ENCODE data around the gene EHD4.

EHD4 gene

DNA sequence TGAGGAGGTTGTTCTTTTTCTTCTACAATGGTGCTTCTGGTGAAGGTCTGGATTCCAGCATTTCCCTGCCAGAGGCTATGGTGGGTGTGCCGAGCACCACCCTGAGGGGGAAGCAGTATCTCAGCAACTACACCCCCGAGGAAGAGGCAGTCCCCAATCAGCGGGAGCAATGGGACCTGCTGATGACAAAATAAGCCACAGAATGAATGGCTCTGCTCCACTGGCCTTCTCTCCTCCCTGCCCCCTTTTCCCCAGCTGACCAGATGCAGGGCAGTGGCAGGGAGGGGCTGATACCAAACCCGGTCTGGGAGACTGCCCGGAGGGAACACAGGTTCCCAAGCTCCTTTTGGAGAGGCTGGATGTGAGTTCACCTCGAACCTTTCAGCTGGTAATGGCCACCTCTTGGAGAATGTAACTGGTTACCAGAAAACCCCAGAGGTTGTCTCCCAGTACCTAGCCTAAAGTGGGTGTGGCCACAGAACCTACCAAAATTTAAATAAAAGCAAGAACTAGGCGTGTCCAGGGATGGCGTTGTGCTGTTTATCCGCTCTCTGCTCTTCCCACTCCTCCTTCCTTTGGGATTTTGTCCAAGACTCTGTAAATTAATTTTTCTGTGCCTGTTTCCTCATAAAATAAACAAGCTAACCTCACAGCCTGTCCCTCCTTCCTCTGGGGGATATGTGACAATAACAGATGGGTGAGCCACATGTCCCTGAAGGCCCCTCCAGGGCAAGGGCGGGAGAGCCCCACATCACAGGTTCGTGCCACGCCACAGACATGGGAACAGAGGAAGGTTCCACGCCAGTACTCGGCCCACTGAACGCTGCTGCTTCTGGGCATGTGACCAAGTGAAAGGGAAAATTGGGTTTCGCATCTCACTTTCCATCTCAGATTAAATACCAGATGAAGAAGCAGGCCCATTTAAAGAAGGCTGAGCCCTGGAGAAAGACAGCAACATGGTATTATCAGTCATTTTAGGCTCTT is 43.4 kb downstream of the EHD4 start:
- Histone ChIP-seq H3K27ac (ENCODE audit: low read length) (no peak overlapping the region), H3K4me3 (ENCODE audit: low read length) (no peak overlapping the region), H3K9ac (ENCODE audit: low read length) (no peak overlapping the region)

DNA sequence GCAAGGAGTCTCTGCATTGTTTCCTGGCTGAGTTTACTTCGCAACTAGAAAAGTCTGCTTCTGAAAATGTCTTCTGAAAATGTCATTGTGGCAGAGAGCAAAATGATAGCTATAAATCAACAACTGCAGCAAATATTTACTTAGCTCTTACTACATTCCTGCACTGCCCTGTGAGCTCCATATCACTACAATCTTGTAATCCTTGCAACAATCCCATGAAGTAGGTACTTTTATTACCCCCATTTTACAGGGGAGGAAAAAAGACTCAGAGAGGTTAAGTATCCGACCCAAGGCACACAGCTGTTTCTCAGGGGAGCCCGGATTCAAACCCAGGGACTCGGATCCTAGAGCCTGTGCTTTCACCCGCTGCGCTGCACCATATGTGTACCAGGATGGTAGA is 44.3 kb downstream of the EHD4 start:
- Histone ChIP-seq H3K36me3 (ENCODE audit: control insufficient read depth, low read depth, low read length) (no peaks in the 10 kb centered on the region), H3K9ac (ENCODE audit: low read length) (no peak overlapping the region), H3K27ac (ENCODE audit: low read length) (no peak overlapping the region), H3K9me3 (ENCODE audit: control insufficient read depth, low read depth, low read length) (no peaks in the 10 kb centered on the region), H3K27me3 (ENCODE audit: control insufficient read depth, insufficient read depth, low read length) (no peaks in the 10 kb centered on the region), H3K4me1 (ENCODE audit: control insufficient read depth, low read depth, low read length) (peaks cover under 1% of the 10 kb centered on the region), H3K4me3 (ENCODE audit: low read length) (no peak overlapping the region)

More for the DNA sequence above, 43.4 kb downstream of the EHD4 start:
- Histone ChIP-seq H3K9me3 (ENCODE audit: control insufficient read depth, low read depth, low read length) (no peaks in the 10 kb centered on the region), H3K4me1 (ENCODE audit: control insufficient read depth, low read depth, low read length) (peaks cover 6% of the 10 kb centered on the region), H3K27me3 (ENCODE audit: control insufficient read depth, insufficient read depth, low read length) (no peaks in the 10 kb centered on the region), H3K36me3 (ENCODE audit: control insufficient read depth, low read depth, low read length) (no peaks in the 10 kb centered on the region)

DNA sequence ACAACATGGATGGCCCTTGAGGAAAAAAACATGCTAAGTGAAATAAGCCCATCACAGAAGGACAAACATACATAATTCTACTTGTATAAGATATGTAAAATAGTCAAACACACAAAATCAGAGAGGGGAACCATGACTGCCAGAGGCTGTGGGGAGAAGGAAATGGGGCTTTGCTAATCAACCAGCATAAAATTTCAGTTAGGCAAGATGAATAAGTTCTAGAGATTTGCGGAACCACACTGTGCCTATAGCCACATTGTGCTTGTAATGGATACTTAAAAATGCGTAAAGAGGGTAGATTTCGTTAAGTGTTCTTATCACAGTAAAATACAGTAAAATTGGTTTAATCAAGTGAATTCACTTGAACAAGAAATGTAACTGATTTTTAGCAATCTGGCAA is 44.8 kb downstream of the EHD4 start:
- no peak overlapping the region for H3K9ac ChIP-seq (ENCODE audit: low read length)

DNA sequence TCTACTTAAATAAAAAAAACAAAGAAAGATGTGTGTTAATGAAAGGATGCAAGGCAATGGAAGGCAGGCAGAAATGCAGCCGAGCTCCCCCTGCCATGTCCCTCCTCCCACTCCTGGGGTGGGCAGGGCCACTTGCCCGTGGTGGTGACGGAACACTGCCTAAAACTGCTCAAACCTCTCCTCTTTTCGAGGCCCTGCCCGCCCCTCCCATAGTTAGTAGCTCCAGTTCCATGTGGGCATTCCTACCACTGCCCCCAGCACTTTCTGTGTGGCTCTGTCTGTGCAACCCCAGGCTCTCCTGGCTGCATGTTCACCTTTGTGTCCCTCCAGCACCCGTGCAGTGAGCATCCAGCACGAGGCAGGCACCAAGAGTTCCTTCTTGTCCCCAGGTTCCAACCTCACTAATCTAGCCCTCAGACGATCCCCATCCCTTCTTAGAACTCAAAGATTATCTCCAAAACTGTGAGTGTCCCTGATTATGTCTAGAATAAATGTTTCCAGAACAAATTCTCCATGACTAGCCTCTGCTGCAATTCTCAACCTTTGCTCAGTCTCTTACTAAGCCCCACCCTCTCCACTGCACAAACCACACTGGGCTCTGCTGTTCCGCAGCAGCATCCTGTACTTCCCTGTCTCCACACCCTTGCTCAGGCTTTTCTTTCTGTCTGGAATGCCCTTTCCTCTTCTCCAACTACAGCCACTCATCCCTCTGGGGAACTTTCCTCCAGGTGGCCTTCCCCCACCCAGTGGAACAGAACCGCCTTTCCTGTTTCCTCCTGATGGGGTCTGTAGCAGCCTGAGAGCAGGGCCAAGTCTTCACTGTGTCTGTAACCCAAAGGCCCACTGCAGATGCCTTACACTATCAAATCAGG is 45.9 kb downstream of the EHD4 start:
- Histone ChIP-seq H3K4me1 (ENCODE audit: control insufficient read depth, low read depth, low read length) (no peaks in the 10 kb centered on the region), H3K9me3 (ENCODE audit: control insufficient read depth, low read depth, low read length) (no peaks in the 10 kb centered on the region), H3K9ac (ENCODE audit: low read length) (no peak overlapping the region), H3K27ac (ENCODE audit: low read length) (no peak overlapping the region), H3K4me3 (ENCODE audit: low read length) (no peak overlapping the region), H3K36me3 (ENCODE audit: control insufficient read depth, low read depth, low read length) (no peaks in the 10 kb centered on the region), H3K27me3 (ENCODE audit: control insufficient read depth, insufficient read depth, low read length) (no peaks in the 10 kb centered on the region)

More for the DNA sequence above, 44.8 kb downstream of the EHD4 start:
- no peak overlapping the region for H3K4me3 ChIP-seq (ENCODE audit: low read length)
- H3K27ac ChIP-seq (ENCODE audit: low read length), result no peak overlapping the region
- no peaks in the 10 kb centered on the region for H3K27me3 ChIP-seq (ENCODE audit: control insufficient read depth, insufficient read depth, low read length)
- H3K36me3 ChIP-seq (ENCODE audit: control insufficient read depth, low read depth, low read length), result no peaks in the 10 kb centered on the region
- H3K4me1 ChIP-seq (ENCODE audit: control insufficient read depth, low read depth, low read length), result no peaks in the 10 kb centered on the region
- no peaks in the 10 kb centered on the region for H3K9me3 ChIP-seq (ENCODE audit: control insufficient read depth, low read depth, low read length)

DNA sequence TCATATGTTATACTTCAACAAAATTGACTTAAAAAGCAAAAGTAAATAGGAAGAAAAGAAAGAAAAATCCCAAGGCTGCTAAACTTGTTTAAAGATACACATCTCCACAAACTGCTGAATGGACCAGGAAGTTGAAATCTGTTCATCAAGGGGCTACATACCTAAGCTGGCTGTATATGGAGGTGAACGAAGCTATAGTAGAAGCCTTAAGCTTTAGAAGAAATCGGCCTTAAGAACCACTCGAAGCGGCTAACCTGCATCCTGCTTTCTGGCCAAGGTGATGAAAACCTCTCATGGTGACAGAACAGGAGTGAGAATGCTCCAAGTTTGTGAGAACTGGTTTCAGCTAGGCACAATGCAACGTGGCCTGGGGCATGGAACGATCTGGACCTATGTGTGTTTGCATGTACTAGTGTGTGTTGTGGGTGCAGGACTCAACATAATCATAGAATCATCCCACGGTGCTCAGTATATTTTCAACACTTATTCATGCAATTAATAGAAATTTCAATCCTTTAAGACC is 47.2 kb downstream of the EHD4 start:
- no peaks in the 10 kb centered on the region for H3K9me3 ChIP-seq (ENCODE audit: control insufficient read depth, low read depth, low read length)
- no peaks in the 10 kb centered on the region for H3K4me1 ChIP-seq (ENCODE audit: control insufficient read depth, low read depth, low read length)
- no peaks in the 10 kb centered on the region for H3K36me3 ChIP-seq (ENCODE audit: control insufficient read depth, low read depth, low read length)
- no peaks in the 10 kb centered on the region for H3K27me3 ChIP-seq (ENCODE audit: control insufficient read depth, insufficient read depth, low read length)
- no peak overlapping the region for H3K4me3 ChIP-seq (ENCODE audit: low read length)
- H3K9ac ChIP-seq (ENCODE audit: low read length), result no peak overlapping the region
- no peak overlapping the region for H3K27ac ChIP-seq (ENCODE audit: low read length)

DNA sequence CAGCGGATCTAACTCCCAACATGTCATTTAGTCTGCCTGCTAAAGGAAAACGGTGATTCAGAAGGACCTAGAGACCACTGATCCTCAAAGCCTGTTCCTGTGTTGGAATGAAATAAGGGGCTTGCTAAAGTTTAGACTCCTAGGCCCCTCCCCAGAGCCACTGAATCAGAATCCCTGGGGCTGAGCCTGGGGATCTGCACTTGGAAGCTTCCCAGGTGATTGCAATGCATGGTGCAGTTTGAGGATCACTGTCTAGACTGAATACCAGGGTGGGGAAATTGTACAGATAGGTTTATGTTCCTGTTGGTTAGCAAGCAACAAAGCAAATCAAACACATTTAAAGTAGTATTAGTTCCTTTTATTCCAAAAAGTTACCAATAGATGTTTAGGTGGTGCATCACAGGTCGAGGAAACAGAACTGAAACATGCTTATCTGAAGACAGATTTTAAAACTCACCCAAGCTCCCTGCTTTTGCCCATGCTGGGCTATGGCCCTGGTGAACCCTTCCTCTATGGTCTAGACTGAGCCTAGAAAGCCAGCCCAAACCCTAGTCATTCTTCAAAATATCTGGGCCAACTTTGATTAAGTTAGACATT is 48.9 kb downstream of the EHD4 start:
- Histone ChIP-seq H3K9ac (ENCODE audit: low read length) (no peak overlapping the region), H3K27ac (ENCODE audit: low read length) (no peak overlapping the region), H3K4me3 (ENCODE audit: low read length) (no peak overlapping the region), H3K27me3 (ENCODE audit: control insufficient read depth, insufficient read depth, low read length) (no peaks in the 10 kb centered on the region), H3K36me3 (ENCODE audit: control insufficient read depth, low read depth, low read length) (peaks cover 8% of the 10 kb centered on the region), H3K9me3 (ENCODE audit: control insufficient read depth, low read depth, low read length) (no peaks in the 10 kb centered on the region), H3K4me1 (ENCODE audit: control insufficient read depth, low read depth, low read length) (no peaks in the 10 kb centered on the region)

DNA sequence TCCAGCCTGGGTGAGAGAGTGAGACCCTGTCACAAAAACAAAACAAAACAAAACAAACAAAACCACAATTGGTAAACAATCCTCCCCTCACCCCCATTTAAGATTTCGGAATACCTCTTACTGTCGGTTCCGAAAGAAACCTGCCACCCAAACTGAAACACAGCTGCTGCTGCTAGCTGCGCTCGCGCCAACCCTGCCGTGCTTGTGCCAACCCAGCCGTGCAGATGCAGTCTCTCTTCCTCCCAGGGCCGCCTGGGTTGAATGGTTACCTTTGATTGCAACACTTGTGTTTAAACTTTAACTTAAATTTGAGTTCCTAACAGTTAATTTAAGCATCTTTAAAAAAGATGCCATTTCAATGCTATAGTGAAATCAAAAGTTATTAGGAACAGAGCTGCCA is 50.0 kb downstream of the EHD4 start:
- no peaks in the 10 kb centered on the region for H3K27me3 ChIP-seq (ENCODE audit: control insufficient read depth, insufficient read depth, low read length)
- H3K9ac ChIP-seq (ENCODE audit: low read length), result no peak overlapping the region
- H3K4me3 ChIP-seq (ENCODE audit: low read length), result no peak overlapping the region
- H3K36me3 ChIP-seq (ENCODE audit: control insufficient read depth, low read depth, low read length), result peaks cover 13% of the 10 kb centered on the region
- no peak overlapping the region for H3K27ac ChIP-seq (ENCODE audit: low read length)
- H3K4me1 ChIP-seq (ENCODE audit: control insufficient read depth, low read depth, low read length), result no peaks in the 10 kb centered on the region
- H3K9me3 ChIP-seq (ENCODE audit: control insufficient read depth, low read depth, low read length), result no peaks in the 10 kb centered on the region

DNA sequence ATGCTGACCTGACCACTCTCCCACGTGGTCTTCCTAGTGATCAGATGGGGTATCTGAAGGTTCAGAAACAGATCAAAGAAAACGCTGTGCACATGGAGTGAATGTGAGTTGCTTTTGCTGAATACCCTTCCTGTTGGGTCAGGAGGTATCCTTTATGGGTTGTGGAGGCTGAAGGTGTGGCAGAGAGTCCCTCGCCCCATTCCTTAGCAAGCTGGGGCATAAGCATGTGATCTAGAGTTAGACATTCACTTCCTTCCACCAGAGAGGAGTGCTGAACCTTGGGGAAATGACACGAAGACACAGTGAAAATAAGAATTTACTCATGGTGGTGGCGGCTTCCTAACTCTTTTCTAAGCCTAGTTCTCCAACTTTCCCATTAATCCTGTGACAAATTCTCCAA is 50.7 kb downstream of the EHD4 start:
- no peak overlapping the region for H3K4me3 ChIP-seq (ENCODE audit: low read length)
- no peaks in the 10 kb centered on the region for H3K27me3 ChIP-seq (ENCODE audit: control insufficient read depth, insufficient read depth, low read length)
- no peak overlapping the region for H3K27ac ChIP-seq (ENCODE audit: low read length)
- H3K4me1 ChIP-seq (ENCODE audit: control insufficient read depth, low read depth, low read length), result no peaks in the 10 kb centered on the region
- no peaks in the 10 kb centered on the region for H3K9me3 ChIP-seq (ENCODE audit: control insufficient read depth, low read depth, low read length)
- H3K36me3 ChIP-seq (ENCODE audit: control insufficient read depth, low read depth, low read length), result peaks cover 13% of the 10 kb centered on the region
- no peak overlapping the region for H3K9ac ChIP-seq (ENCODE audit: low read length)

DNA sequence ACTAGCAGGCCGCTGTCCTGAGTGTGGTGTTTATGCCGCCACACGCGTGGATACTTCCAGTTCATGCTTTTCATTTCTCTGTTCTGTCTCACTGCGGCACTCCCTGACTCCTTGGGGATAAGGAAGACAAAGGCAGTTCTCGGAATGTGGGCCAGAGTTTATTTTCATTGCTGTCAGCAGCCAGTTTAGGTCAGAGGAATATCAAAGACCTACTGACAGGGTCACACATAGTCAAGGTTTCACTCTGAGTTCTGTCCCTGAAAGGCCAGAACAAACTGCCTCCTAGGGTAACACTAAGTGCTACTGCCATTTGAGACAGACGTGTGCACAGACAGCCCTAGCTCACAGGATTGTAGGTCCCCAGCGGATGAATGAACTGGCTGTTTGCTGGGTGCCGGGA is 51.2 kb downstream of the EHD4 start:
- Histone ChIP-seq H3K27ac (ENCODE audit: low read length) (no peak overlapping the region), H3K27me3 (ENCODE audit: control insufficient read depth, insufficient read depth, low read length) (no peaks in the 10 kb centered on the region), H3K36me3 (ENCODE audit: control insufficient read depth, low read depth, low read length) (peaks cover 13% of the 10 kb centered on the region), H3K9me3 (ENCODE audit: control insufficient read depth, low read depth, low read length) (no peaks in the 10 kb centered on the region), H3K9ac (ENCODE audit: low read length) (no peak overlapping the region), H3K4me3 (ENCODE audit: low read length) (no peak overlapping the region), H3K4me1 (ENCODE audit: control insufficient read depth, low read depth, low read length) (no peaks in the 10 kb centered on the region)

DNA sequence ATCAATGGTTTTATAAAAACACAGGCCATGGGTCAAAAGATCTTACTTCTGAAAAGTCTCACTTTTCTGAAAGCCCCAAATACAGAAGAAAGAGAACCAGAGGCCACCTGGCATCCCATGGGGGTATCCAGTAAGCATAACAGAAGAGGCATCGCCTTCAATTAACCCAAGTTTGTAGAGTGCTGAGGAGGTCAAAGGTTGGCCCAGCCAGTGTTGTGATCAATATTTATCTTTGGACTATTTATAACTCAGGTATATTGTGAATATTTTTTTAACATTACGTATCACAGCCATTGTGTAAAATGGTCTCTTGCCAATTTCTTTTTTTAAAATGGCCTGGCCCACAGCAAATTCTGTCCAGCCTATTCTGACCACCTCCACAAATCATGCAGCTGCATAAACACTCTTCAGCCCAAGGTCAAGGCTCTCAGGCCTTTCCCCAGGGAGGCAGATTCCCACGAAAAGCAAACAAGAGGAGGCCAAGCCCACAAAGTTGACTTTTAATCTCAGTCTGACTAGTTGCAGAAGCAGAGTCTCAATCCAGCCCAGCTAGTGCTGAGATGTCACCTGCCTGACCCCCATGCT is 52.3 kb downstream of the EHD4 start:
- Histone ChIP-seq H3K9ac (ENCODE audit: low read length) (no peak overlapping the region), H3K4me3 (ENCODE audit: low read length) (no peak overlapping the region), H3K36me3 (ENCODE audit: control insufficient read depth, low read depth, low read length) (peaks cover 13% of the 10 kb centered on the region), H3K4me1 (ENCODE audit: control insufficient read depth, low read depth, low read length) (no peaks in the 10 kb centered on the region), H3K27me3 (ENCODE audit: control insufficient read depth, insufficient read depth, low read length) (no peaks in the 10 kb centered on the region), H3K9me3 (ENCODE audit: control insufficient read depth, low read depth, low read length) (no peaks in the 10 kb centered on the region), H3K27ac (ENCODE audit: low read length) (no peak overlapping the region)

Data from iPS-18a (cell line).